ENCODE data around the gene GADD45GIP1. TPM values are rescaled to one million over a fixed set of nuclear protein-coding genes. Genes with fewer than 3 reads are reported as not detected.

Gene GADD45GIP1
- total and polyA plus RNA-seq, 2 donors (not counting 1 experiment from before 2014, with no cell fraction given) = 19.5 to 19.7 TPM

GRCh38 chr19:12930002-12930645 lies 26.9 kb downstream of the GADD45GIP1 start:
- no peaks in the 10 kb centered on the region for H4K20me1 ChIP-seq (ENCODE audit: control insufficient read depth, extremely low read depth, insufficient read depth, low read length)
- H3K79me2 ChIP-seq (ENCODE audit: control insufficient read depth, insufficient read depth, low read length) = peaks cover 20% of the 10 kb centered on the region
- no peak overlapping the region for H3K4me3 ChIP-seq (replicated peaks in 1 of 4; ENCODE audit: control extremely low read depth in 1 of 4, insufficient read depth in 1 of 4, low read depth in 3 of 4, low read length in 4 of 4)
- H3K27me3 ChIP-seq (ENCODE audit: control insufficient read depth, insufficient read depth, low read length) = no peaks in the 10 kb centered on the region
- H3K9ac ChIP-seq (ENCODE audit: insufficient read depth, low read length) = no peak overlapping the region
- no peak overlapping the region for H3K27ac ChIP-seq (ENCODE audit: insufficient read depth, low read length)
- TF ChIP-seq, protein P1, sequence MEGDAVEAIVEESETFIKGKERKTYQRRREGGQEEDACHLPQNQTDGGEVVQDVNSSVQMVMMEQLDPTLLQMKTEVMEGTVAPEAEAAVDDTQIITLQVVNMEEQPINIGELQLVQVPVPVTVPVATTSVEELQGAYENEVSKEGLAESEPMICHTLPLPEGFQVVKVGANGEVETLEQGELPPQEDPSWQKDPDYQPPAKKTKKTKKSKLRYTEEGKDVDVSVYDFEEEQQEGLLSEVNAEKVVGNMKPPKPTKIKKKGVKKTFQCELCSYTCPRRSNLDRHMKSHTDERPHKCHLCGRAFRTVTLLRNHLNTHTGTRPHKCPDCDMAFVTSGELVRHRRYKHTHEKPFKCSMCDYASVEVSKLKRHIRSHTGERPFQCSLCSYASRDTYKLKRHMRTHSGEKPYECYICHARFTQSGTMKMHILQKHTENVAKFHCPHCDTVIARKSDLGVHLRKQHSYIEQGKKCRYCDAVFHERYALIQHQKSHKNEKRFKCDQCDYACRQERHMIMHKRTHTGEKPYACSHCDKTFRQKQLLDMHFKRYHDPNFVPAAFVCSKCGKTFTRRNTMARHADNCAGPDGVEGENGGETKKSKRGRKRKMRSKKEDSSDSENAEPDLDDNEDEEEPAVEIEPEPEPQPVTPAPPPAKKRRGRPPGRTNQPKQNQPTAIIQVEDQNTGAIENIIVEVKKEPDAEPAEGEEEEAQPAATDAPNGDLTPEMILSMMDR (conservative IDR thresholded peaks at IDR 0.05 in 1 of 2, IDR thresholded peaks at IDR 0.05 in 1 of 2; ENCODE audit: low read depth in 1 of 2, low read length in 2 of 2) = no peak
- no peak for TF ChIP-seq EZH2 (IDR thresholded peaks at IDR 0.05; ENCODE audit: low read length, missing control alignments)
- no peak overlapping the region for H2AFZ ChIP-seq (ENCODE audit: low read length)
- H3K4me2 ChIP-seq (ENCODE audit: extremely low read depth, insufficient read depth, low read length) = no peak overlapping the region
- no peaks in the 10 kb centered on the region for H3K9me3 ChIP-seq (ENCODE audit: control insufficient read depth, insufficient read depth, low read depth, low read length)
- no peak for DNase-seq (ENCODE audit: low read depth in 2 of 2)
- H3K4me1 ChIP-seq (ENCODE audit: control insufficient read depth, extremely low read depth, insufficient read depth, low read length) = no peaks in the 10 kb centered on the region
- peaks cover 21% of the 10 kb centered on the region for H3K36me3 ChIP-seq (ENCODE audit: control insufficient read depth, insufficient read depth, low read length)

GRCh38 chr19:12924621-12925310 lies 32.3 kb downstream of the GADD45GIP1 start:
- no peak overlapping the region for H3K4me3 ChIP-seq (replicated peaks in 1 of 4; ENCODE audit: control extremely low read depth in 1 of 4, insufficient read depth in 1 of 4, low read depth in 3 of 4, low read length in 4 of 4)
- no peak overlapping the region for H3K9ac ChIP-seq (ENCODE audit: insufficient read depth, low read length)
- no peaks in the 10 kb centered on the region for H3K9me3 ChIP-seq (ENCODE audit: control insufficient read depth, insufficient read depth, low read depth, low read length)
- no peak for DNase-seq (ENCODE audit: low read depth in 2 of 2)
- H3K27me3 ChIP-seq (ENCODE audit: control insufficient read depth, insufficient read depth, low read length) = no peaks in the 10 kb centered on the region
- H4K20me1 ChIP-seq (ENCODE audit: control insufficient read depth, extremely low read depth, insufficient read depth, low read length) = no peaks in the 10 kb centered on the region
- TF ChIP-seq EZH2 (IDR thresholded peaks at IDR 0.05; ENCODE audit: low read length, missing control alignments) = no peak
- TF ChIP-seq, protein P1 (conservative IDR thresholded peaks at IDR 0.05 in 1 of 2, IDR thresholded peaks at IDR 0.05 in 1 of 2; ENCODE audit: low read depth in 1 of 2, low read length in 2 of 2) = no peak
- peaks cover 26% of the 10 kb centered on the region for H3K36me3 ChIP-seq (ENCODE audit: control insufficient read depth, insufficient read depth, low read length)
- no peak overlapping the region for H3K27ac ChIP-seq (ENCODE audit: insufficient read depth, low read length)
- no peaks in the 10 kb centered on the region for H3K79me2 ChIP-seq (ENCODE audit: control insufficient read depth, insufficient read depth, low read length)
- H2AFZ ChIP-seq (ENCODE audit: low read length) = no peak overlapping the region
- H3K4me2 ChIP-seq (ENCODE audit: extremely low read depth, insufficient read depth, low read length) = no peak overlapping the region
- no peaks in the 10 kb centered on the region for H3K4me1 ChIP-seq (ENCODE audit: control insufficient read depth, extremely low read depth, insufficient read depth, low read length)

GRCh38 chr19:12922959-12923358 lies 34.1 kb downstream of the GADD45GIP1 start:
- Histone ChIP-seq H3K27ac (ENCODE audit: insufficient read depth, low read length) (no peak overlapping the region), H3K9me3 (ENCODE audit: control insufficient read depth, insufficient read depth, low read depth, low read length) (no peaks in the 10 kb centered on the region)

More at GRCh38 chr19:12922959-12923358, 34.1 kb downstream of the GADD45GIP1 start:
- no peak overlapping the region for H3K4me3 ChIP-seq (replicated peaks in 1 of 4; ENCODE audit: control extremely low read depth in 1 of 4, insufficient read depth in 1 of 4, low read depth in 3 of 4, low read length in 4 of 4)
- H3K79me2 ChIP-seq (ENCODE audit: control insufficient read depth, insufficient read depth, low read length) = no peaks in the 10 kb centered on the region
- H2AFZ ChIP-seq (ENCODE audit: low read length) = no peak overlapping the region
- no peaks in the 10 kb centered on the region for H3K27me3 ChIP-seq (ENCODE audit: control insufficient read depth, insufficient read depth, low read length)
- TF ChIP-seq, protein P1 (conservative IDR thresholded peaks at IDR 0.05 in 1 of 2, IDR thresholded peaks at IDR 0.05 in 1 of 2; ENCODE audit: low read depth in 1 of 2, low read length in 2 of 2) = no peak
- TF ChIP-seq EZH2 (IDR thresholded peaks at IDR 0.05; ENCODE audit: low read length, missing control alignments) = no peak
- H3K36me3 ChIP-seq (ENCODE audit: control insufficient read depth, insufficient read depth, low read length) = peaks cover 16% of the 10 kb centered on the region
- no peak for DNase-seq (ENCODE audit: low read depth in 2 of 2)
- H4K20me1 ChIP-seq (ENCODE audit: control insufficient read depth, extremely low read depth, insufficient read depth, low read length) = no peaks in the 10 kb centered on the region
- H3K4me2 ChIP-seq (ENCODE audit: extremely low read depth, insufficient read depth, low read length) = no peak overlapping the region
- H3K4me1 ChIP-seq (ENCODE audit: control insufficient read depth, extremely low read depth, insufficient read depth, low read length) = peaks cover 3% of the 10 kb centered on the region
- no peak overlapping the region for H3K9ac ChIP-seq (ENCODE audit: insufficient read depth, low read length)
